C4-2B (cell line): ENCODE data around the gene SLC6A11.

ENCODE experiments used
- H3K27ac ChIP-seq: fragments of 450-650 bp; 2 replicates; pipeline ENCODE4 v1.5.1; 2017
- ZFX ChIP-seq: fragments of 450-650 bp; IDR thresholded peaks from 2 replicates; pipeline ENCODE4 v1.6.1; 2017
- TF ChIP-seq, protein P1 (sequence below): fragments of 450-650 bp; conservative IDR thresholded peaks from 2 replicates; pipeline ENCODE4 v1.5.1; 2017; ENCODE audit warnings: mild to moderate bottlenecking

Gene SLC6A11

DNA sequence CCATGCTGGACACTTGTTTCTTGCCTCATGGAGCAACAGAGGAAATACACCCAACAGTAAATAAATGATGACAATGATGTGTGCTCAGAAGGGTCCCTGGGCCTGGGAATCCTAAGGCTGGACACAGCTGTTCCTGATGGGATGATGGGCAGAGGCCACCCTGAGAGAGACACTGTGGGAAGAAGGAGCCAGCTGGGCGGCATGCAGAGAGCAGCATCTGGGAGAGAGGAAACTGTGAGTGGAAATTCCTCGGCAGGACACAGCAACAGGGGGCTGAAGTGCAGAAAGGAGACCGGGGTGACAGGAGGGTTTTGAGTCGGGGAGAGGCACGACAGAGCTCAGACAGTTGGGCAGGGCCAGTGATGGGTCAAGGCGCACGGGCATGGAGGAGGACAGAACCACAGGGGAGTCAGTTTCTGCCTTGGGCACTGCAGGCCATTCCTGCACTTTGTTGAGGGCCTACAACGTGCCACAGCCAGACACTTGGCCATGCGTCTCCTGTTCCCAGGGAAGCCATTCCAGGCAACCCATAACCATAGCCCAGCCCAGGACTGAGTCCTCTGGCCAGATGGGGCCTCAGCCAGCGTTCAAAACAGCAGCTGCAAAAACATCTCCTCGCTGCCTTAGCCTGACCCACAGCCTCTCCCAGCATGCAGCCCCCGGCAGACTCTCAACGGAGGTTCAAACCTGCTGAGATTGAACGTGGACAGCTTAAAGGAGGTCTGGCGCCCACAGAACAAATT, 139.9 kb downstream of the SLC6A11 start:
- TF ChIP-seq, protein P1, sequence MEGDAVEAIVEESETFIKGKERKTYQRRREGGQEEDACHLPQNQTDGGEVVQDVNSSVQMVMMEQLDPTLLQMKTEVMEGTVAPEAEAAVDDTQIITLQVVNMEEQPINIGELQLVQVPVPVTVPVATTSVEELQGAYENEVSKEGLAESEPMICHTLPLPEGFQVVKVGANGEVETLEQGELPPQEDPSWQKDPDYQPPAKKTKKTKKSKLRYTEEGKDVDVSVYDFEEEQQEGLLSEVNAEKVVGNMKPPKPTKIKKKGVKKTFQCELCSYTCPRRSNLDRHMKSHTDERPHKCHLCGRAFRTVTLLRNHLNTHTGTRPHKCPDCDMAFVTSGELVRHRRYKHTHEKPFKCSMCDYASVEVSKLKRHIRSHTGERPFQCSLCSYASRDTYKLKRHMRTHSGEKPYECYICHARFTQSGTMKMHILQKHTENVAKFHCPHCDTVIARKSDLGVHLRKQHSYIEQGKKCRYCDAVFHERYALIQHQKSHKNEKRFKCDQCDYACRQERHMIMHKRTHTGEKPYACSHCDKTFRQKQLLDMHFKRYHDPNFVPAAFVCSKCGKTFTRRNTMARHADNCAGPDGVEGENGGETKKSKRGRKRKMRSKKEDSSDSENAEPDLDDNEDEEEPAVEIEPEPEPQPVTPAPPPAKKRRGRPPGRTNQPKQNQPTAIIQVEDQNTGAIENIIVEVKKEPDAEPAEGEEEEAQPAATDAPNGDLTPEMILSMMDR, result no peak
- no peak for TF ChIP-seq ZFX

DNA sequence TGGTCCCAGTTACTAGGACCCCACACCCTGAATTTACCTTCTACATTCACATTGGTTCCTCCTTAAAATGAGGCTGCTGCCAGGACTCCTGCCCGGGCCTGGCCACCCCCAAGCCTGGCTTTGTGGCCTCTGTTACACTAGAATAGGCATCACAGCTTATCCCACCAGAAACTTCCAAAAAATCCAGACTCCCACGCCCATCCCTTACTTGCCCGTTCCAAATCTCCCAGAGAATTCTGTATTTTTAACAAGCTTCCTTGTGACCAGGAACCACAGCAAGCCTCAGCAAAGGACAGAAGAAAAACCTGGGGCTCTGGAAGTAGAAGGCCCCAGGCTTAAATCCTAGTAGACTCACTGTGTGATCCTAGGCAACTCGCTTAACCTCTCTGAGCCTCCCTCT, 140.5 kb downstream of the SLC6A11 start:
- no peak for TF ChIP-seq ZFX
- TF ChIP-seq, protein P1, result no peak
- H3K27ac ChIP-seq, result no peak overlapping the region

More for the DNA sequence above, 139.9 kb downstream of the SLC6A11 start:
- no peak overlapping the region for H3K27ac ChIP-seq

GRCh38 chr3:10956986-10957385, 141.0 kb downstream of the SLC6A11 start:
- TF ChIP-seq, protein P1, result no peak
- no peak for TF ChIP-seq ZFX
- H3K27ac ChIP-seq, result no peak overlapping the region

DNA sequence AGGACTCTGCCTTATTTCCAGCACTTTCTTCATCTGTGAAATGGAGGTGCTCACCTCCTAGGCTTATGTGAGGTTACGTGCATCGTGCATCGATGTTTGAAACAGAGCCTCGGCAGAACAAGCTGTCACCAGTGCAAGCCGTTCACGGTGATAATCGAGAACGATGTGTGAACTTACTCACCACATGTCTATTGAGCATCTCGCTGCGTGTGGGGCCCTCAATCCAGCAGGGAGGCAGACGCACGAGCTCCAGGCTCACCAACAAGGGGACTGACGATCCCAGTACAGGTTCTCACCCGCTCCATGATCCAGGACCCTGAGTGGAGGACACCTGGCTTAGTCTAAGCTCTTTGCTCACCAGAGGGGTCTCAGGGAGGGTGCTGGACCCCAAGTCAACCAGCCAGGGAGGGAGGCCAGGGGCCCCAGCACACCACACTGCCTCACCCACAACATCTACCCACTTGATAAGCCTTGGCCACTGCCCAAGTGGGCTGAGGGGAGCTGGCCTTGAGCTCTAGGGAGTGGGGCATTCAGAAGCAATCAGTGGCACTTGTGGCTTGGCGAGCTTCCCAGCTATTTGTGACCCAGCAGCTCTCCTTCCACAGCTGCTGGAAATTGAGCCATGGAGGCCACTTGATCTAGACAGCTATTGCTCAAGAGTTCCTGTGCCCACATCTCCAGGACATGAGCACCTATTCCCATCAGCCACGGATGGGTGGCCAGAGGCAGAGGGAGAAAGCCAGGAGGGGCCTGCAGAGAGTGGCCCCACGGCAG, 142.1 kb downstream of the SLC6A11 start:
- H3K27ac ChIP-seq, result no peak overlapping the region
- TF ChIP-seq, protein P1, result no peak
- no peak for TF ChIP-seq ZFX

DNA sequence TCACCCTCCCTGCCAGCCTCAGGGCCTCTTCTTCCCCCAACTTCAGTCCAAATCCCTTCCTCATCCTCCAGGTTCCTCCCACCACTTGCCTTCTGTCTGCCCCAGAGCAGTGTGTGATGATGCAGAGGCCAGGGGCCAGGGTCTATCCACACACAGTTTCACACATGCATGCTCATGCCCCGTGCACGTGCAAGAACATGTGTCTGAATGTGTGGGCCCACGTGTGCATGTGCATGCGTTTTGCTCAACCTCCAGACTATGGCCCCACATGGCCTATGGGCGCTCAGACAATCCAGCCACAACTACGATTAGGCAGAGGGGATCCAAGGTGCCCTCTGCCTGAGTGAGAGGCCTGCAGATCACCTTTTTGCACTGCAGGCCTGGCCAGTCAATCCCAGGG, 144.2 kb downstream of the SLC6A11 start:
- H3K27ac ChIP-seq, result no peak overlapping the region
- no peak for TF ChIP-seq ZFX
- TF ChIP-seq, protein P1, result no peak

- TF ChIP-seq ZFX, result no peak
- TF ChIP-seq, protein P1, result no peak
- H3K27ac ChIP-seq, result no peak overlapping the region
Observed at GRCh38 chr3:10961921-10962320, 145.9 kb downstream of the SLC6A11 start.

DNA sequence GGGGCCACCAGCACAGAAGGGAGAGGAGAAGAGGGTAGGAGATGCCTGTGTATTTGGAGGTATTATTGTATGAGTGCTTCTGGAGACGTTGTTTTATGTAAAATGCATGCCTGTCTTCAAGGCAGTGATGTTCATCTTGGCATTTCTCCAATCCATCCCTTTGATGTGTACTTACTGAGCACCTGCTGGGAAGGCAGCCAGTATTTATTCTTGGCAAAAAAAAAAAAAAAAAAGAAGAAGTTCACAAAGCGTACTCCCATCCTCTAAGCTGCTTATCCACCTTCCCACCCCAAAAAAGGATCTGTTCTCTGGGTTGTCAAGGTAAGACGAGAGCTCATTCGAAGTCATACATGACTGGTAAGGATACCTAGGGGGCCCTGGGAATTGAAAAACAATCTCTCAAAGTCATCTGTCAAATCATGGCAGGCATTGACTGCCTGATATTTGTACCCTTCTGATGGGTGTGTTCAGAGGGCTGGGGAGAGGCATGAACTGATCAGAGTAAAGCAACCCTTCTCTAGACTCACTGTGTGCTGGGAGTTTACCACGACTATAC, 146.5 kb downstream of the SLC6A11 start:
- TF ChIP-seq ZFX, result no peak
- TF ChIP-seq, protein P1, result no peak
- H3K27ac ChIP-seq, result no peak overlapping the region
